ENCODE results near the gene CPNE4. TPM values are rescaled to one million over a fixed set of nuclear protein-coding genes. Genes with fewer than 3 reads are reported as not detected.

Gene CPNE4
- total and polyA plus RNA-seq, 9 of the 15 experiments (the other 6 are each of a cell fraction or from before 2014, with no cell fraction given): not detected

GRCh38 chr3:131795390-131796090, 239.3 kb downstream of the CPNE4 start (continued):
- no peak for TF ChIP-seq ZNF518B (CRISPR knock-in tag; IDR thresholded peaks at IDR 0.05)
- 0 out of 2 replicates have a peak, but pooled peaks have one; percentile 43 for TF ChIP-seq RNF2 (IDR thresholded peaks at IDR 0.05)
- peak; percentile 55; the same call in 1 of the 2 replicates for TF ChIP-seq SOX6 (IDR thresholded peaks at IDR 0.05)
- TF ChIP-seq, protein P1, sequence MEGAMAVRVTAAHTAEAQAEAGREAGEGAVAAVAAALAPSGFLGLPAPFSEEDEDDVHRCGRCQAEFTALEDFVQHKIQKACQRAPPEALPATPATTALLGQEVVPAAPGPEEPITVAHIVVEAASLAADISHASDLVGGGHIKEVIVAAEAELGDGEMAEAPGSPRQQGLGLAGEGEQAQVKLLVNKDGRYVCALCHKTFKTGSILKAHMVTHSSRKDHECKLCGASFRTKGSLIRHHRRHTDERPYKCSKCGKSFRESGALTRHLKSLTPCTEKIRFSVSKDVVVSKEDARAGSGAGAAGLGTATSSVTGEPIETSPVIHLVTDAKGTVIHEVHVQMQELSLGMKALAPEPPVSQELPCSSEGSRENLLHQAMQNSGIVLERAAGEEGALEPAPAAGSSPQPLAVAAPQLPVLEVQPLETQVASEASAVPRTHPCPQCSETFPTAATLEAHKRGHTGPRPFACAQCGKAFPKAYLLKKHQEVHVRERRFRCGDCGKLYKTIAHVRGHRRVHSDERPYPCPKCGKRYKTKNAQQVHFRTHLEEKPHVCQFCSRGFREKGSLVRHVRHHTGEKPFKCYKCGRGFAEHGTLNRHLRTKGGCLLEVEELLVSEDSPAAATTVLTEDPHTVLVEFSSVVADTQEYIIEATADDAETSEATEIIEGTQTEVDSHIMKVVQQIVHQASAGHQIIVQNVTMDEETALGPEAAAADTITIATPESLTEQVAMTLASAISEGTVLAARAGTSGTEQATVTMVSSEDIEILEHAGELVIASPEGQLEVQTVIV (CRISPR knock-in tag; IDR thresholded peaks at IDR 0.05; ENCODE audit: borderline replicate concordance): no peak
- no peak for TF ChIP-seq IFI16 (CRISPR knock-in tag; IDR thresholded peaks at IDR 0.05)
- TF ChIP-seq HNRNPK (IDR thresholded peaks at IDR 0.05; ENCODE audit: low read depth, low read length, poor library complexity, severe bottlenecking): no peak
- TF ChIP-seq MAFF (IDR thresholded peaks at IDR 0.05; ENCODE audit: low read length): no peak
- peak; percentile 86 for TF ChIP-seq VEZF1 (CRISPR knock-in tag; IDR thresholded peaks at IDR 0.05)
- no peak for TF ChIP-seq KDM1A (IDR thresholded peaks at IDR 0.05)
- no peak for TF ChIP-seq ZNF609 (CRISPR knock-in tag; IDR thresholded peaks at IDR 0.05; ENCODE audit: borderline replicate concordance)
- no peak for TF ChIP-seq PYGO2 (tag; IDR thresholded peaks at IDR 0.05)
- 0 out of 2 replicates have a peak, but pooled peaks have one; percentile 73 for TF ChIP-seq RUNX1 (IDR thresholded peaks at IDR 0.05; ENCODE audit: low read depth)
- TF ChIP-seq FOXA3 (CRISPR knock-in tag; conservative IDR thresholded peaks at IDR 0.05 in 1 of 2, IDR thresholded peaks at IDR 0.05 in 1 of 2): no peak
- TF ChIP-seq, protein P2, sequence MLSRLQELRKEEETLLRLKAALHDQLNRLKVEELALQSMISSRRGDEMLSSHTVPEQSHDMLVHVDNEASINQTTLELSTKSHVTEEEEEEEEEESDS (CRISPR knock-in tag; IDR thresholded peaks at IDR 0.05): no peak

All from K562 (cell line).